ENCODE measurements around the gene LINGO1. TPM values are rescaled to one million over a fixed set of nuclear protein-coding genes. Genes with fewer than 3 reads are reported as not detected.

LINGO1 gene
- total RNA-seq, 1 donor from 2014 or later: 0.32 TPM

DNA sequence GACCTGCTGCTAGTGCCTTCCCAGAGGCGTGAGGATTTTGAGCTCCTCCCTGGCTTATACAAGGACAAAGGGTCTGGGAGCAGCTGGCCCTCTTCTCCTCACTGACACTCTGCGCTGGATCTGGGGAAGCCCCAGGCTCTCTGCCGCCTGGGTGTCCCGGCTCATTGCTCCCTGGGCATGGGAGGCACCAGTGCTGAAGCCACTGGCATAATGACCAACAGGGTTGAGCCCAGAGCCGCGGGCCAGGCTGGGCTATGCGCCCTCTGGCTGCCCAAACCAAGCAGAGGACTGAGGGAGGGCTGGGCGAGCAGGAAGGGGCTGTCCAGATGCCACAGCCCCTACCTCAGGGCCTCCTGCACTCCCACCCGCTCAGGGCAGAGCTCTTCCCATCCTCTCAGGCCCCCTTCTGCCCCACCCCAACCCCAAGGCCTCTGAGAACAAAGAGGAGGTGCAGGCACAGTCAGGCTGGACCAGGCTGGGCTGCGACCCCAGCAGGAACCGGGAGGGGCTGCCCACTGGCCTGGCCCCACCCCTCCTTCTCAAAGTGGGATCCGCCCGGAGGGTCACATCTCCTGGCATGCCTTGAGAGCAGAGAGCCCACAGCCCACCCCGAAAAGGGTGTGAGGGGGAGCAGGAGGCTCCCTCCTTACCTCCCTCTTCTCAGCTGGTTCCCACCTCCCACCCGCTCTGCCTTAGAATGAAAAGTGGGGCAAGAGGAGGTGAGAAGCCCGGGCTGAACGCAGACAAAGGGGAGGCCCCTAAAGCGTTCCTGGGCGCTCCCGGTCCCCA lies 1.6 kb downstream of the LINGO1 start:
- no peak for ATAC-seq

GRCh38 chr15:77630056-77630455 lies 2.7 kb downstream of the LINGO1 start:
- ATAC-seq: no peak

DNA sequence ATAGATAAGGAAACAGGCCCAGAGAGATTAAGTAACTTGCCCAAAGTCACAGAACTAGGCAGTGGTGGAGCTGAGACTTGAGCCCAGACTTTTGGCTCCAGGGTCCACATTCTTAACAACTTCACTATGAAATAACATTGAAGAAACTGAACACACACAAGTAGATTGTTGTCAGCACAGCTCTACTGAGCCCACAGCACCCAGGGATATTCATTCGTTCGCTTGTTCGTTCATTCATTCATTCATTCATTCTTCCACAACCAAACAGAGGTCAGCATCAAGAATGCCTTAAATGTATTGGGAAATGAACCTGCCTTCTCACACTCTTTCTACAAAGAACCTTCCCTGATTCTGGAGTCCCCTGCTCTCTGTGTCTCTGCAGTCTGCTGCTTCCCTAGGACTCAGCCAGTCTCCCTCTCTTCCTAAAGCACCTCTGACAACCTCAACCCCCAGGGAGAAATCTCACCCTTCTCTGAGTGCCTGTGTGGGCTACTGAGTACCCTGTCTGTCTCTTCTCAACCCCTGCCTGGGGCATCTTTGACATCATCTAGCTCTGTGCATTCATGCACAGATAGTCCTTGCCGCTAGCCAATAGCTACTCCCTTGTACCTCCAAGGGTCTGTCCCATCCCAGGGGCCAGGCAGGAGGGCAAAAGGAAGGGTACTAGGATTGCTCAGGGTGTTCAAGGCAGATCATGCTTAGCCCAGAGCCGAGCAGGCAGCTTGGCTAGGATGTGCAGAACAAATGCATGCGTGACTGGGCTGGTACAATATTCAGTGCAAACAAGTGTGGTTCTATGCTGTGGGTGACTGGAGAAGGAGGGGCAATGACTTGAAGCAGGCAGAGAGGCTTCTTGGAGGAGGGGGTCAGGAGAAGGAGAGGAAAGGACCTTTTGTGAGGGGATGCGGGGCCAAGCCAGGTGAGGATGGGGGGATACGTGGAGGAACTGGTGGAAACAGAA lies 3.4 kb downstream of the LINGO1 start:
- no peak for ATAC-seq

GRCh38 chr15:77628010-77628409 lies 4.7 kb downstream of the LINGO1 start:
- ATAC-seq: no peak

- ATAC-seq: no peak
Measured at GRCh38 chr15:77627581-77627980, 5.1 kb downstream of the LINGO1 start.

DNA sequence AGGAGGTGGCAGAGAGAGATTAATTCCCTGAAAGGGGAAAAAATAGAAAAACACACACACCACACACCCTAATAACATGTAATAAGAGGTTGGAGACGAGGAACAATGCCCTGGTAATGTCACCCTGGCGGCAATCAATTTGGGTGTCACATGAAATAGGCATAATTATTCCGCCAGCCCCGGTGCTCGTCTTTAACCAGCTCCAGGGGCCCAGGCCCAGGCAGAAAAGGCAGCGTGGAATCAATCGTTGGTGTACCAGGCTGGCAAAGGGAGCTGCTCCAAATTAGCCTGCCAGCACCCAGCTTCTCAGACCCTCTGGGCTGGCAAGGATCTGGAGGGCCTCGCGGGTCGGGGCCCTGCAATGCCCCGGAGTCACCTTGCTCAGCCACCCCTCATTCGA lies 5.6 kb downstream of the LINGO1 start:
- no peak for ATAC-seq

DNA sequence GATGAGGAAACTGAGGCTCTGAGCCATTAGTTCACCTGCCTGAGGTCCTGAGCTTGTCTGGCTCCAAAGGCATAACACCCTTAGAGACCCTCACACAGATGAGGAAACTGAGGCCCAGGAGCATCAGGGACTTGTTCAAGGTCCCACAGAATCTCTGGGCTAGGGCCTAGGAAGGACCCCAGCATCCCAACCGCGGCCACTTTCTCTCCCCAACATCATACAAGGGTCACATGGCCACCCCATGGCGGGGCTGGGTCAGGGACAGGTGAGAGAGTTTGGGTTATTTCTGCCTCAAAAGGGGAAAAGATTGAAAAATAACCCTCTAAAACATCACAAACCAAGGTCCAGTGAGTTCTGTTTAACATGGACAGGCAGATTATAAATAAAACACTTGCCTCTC lies 6.7 kb downstream of the LINGO1 start:
- no peak for ATAC-seq

DNA sequence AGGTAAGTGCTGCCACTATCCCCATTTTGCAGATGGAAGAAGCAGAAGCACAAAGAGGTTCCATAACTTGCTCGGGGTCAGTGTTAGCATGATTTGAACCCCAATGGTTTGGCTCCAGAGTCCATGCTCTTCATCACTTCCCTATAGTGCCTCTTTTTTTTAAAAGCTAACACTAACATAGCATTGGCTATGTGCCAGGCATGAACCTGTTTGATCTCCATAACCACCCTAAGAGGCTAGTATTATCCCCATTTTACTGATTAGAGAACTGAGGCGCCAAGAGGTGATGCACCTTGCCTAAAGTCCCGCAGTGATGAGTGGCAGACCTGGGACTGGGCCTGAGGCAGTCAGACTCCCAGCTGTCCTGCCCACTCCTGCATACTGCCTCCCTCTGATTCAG lies 7.3 kb downstream of the LINGO1 start:
- no peak for ATAC-seq

- no peak for ATAC-seq
Measured at GRCh38 chr15:77624868-77625267, 7.8 kb downstream of the LINGO1 start.

- ATAC-seq: no peak
Measured at GRCh38 chr15:77623755-77624524, 8.8 kb downstream of the LINGO1 start.

- ATAC-seq: no peak
Measured at GRCh38 chr15:77622934-77623754, 9.6 kb downstream of the LINGO1 start.

DNA sequence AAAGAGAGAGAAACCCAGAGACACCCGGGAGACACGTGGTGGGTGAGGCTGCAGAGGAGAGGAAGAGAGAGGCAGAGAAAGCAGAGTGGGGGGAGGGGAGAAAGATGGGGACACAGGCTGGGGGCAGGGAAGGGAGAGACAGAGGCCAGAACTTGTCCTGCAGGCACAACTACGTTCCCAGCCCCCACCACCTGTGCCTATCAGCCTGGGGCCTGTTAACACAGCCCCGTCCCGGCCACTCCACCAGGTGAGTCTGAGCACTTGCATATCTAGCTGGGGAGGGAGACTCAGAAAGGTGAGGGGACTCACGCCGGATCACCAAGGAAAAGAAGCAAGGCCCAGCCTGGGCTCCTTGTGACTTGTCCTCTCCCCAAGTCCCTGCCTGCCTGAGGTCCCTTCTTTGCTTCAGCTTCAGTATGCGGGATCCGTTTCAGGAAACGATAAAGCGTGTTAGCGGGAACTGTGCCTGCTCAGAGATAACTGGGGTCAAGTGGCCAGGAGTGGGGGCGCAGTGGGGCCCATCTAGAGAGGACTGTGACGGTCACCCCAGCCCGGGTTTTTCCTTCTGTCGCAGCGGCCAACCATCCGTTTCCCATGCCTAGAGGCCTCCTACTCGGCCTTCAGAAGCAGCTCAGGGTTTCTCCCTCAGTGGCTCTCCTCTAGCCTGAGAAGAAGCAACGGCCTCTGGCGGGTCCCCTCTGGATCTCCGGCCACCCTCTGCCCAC lies 10.3 kb downstream of the LINGO1 start:
- no peak for ATAC-seq

- ATAC-seq: no peak
Measured at GRCh38 chr15:77621847-77622208, 10.9 kb downstream of the LINGO1 start.

- ATAC-seq: no peak
Measured at GRCh38 chr15:77620960-77621647, 11.6 kb downstream of the LINGO1 start.

DNA sequence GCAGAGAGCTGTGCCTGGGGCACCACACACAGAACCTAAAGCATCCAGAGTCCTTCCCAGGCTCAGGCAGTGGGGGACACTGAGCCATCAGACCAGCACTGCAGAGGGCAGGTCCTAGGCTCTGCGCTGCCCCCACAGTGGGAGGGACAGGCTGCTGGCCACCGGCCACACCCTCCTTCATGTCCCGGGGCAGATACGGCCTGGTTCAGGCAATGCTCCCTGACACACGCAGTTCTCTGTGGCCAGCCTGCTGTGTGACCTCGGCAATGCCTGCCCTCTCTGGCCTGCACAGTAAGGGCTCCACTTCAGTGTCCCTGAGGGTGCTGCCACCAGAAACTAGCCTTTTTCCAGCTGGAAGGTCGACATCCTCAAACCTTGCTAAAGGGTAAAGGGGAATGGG lies 12.4 kb downstream of the LINGO1 start:
- ATAC-seq: no peak

GRCh38 chr15:77619883-77620282 lies 12.8 kb downstream of the LINGO1 start:
- ATAC-seq: no peak

DNA sequence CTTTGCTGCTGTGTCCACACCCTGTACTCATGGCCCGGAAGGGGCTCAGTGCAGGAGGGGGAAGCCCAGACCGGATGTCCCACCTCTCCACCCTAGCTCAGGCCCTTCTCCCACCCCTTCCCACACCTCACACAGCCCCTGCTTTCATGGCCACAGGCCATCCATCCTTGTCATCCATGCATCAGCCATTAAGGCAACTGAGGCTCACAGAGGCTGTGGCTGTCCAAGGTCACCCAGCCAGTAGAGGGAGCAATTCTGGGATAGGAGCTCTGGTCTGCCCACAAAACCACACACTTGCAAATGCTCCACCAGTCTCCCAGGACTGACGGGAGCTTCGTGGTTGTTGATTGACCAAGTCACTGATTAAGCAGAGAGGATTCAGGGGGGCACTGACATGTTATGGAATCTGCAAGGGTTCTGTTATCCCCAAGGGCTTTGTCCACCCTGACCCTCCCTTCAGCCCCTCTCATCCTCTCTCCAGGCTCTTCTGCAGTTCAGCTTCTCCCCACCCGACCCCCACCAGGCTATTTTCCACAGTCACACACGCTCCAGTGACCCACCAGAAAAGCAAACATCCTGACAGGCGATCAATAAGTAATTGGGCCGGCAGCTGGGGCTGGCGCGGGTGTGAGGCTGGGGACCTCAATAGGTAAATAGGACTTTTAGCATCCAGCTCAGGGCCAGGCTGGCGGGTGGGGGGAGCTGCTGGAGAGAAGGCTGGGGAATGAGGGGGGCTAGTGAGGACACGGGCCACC lies 15.1 kb downstream of the LINGO1 start:
- peak; percentile 47 for ATAC-seq

- no peak for ATAC-seq
Measured at GRCh38 chr15:77616072-77616471, 16.6 kb downstream of the LINGO1 start.

- no peak for ATAC-seq
Measured at GRCh38 chr15:77615472-77615871, 17.2 kb downstream of the LINGO1 start.

GRCh38 chr15:77614251-77614806 lies 18.4 kb downstream of the LINGO1 start:
- no peak for ATAC-seq
